ENCODE results near the gene FTSJ3. TPM values are rescaled to one million over a fixed set of nuclear protein-coding genes. Genes with fewer than 3 reads are reported as not detected.

The FTSJ3 gene
- total and polyA plus RNA-seq, 2 of the 13 experiments (the other 11 are each of a cell fraction or from before 2014, with no cell fraction given), result 26.0 to 64.2 TPM

DNA sequence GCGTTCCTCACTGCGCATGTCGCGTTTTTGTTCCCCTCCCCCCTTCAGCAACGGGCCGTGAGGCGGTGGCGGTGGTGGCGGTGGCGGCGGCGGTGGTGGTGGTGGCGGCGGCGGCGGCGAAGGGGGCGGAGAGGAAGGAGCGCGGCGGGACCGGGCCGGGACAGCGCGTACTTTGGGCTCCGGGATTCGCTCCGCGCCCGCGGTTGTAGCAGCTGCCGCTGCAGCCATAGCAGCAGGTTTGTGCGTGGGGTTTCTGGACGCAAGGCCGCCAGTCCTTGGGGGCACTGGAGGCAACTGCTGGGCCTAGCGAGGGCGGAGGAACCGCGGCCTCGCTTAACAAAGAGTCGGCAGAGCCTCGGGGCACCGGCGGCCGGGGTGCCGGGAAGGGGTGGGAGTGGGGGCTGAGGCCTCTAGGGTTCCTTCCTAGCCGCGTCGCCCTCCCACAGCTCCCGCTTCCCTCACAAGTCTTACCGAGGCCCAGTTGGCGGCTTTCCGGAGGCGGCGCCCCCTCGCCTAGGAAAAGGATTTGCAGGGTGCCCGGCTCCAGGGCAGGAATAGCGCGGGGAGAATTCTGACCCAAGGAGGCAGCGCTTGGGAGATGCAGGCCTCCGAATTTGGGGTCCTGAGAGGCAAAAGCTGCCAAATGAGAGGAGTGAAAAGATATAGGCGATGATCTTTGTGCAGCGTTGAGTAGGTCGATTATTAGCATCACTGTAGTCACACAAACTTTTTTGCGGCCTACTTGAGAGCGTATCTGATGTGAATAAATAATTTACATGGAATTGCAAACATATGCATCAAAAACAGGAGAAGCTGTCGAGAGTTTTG is 53.1 kb downstream of the FTSJ3 start, which contains the start of gene DDX42 (continued):
- TF ChIP-seq, protein P1, sequence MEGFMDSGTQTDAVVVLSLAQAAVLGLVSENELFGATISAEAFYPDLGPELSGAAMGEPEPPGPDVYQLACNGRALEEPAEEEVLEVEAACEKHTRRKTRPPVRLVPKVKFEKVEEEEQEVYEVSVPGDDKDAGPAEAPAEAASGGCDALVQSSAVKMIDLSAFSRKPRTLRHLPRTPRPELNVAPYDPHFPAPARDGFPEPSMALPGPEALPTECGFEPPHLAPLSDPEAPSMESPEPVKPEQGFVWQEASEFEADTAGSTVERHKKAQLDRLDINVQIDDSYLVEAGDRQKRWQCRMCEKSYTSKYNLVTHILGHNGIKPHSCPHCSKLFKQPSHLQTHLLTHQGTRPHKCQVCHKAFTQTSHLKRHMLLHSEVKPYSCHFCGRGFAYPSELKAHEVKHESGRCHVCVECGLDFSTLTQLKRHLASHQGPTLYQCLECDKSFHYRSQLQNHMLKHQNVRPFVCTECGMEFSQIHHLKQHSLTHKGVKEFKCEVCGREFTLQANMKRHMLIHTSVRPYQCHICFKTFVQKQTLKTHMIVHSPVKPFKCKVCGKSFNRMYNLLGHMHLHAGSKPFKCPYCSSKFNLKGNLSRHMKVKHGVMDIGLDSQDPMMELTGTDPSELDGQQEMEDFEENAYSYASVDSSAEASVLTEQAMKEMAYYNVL (CRISPR knock-in tag; IDR thresholded peaks at IDR 0.05; ENCODE audit: borderline replicate concordance), result peak; percentile 21; the same call in 1 of the 2 replicates
- peak; percentile 17; the same call in 1 of the 2 replicates for TF ChIP-seq ATF5 (CRISPR knock-in tag; IDR thresholded peaks at IDR 0.05; ENCODE audit: low read depth)
- TF ChIP-seq ZFP90 (CRISPR knock-in tag; IDR thresholded peaks at IDR 0.05; ENCODE audit: borderline replicate concordance), result 0 out of 2 replicates have a peak, but pooled peaks have one; percentile 12
- no peak for TF ChIP-seq ESRRA (CRISPR knock-in tag; IDR thresholded peaks at IDR 0.05; ENCODE audit: low read depth)
- TF ChIP-seq ZNF317 (CRISPR knock-in tag; IDR thresholded peaks at IDR 0.05), result no peak
- TF ChIP-seq, protein P2, sequence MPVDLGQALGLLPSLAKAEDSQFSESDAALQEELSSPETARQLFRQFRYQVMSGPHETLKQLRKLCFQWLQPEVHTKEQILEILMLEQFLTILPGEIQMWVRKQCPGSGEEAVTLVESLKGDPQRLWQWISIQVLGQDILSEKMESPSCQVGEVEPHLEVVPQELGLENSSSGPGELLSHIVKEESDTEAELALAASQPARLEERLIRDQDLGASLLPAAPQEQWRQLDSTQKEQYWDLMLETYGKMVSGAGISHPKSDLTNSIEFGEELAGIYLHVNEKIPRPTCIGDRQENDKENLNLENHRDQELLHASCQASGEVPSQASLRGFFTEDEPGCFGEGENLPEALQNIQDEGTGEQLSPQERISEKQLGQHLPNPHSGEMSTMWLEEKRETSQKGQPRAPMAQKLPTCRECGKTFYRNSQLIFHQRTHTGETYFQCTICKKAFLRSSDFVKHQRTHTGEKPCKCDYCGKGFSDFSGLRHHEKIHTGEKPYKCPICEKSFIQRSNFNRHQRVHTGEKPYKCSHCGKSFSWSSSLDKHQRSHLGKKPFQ (CRISPR knock-in tag; IDR thresholded peaks at IDR 0.05; ENCODE audit: insufficient replicate concordance), result peak; percentile 77
- TF ChIP-seq ZNF598 (CRISPR knock-in tag; IDR thresholded peaks at IDR 0.05; ENCODE audit: borderline replicate concordance), result 0 out of 2 replicates have a peak, but pooled peaks have one; percentile 48
- TF ChIP-seq, protein P3, sequence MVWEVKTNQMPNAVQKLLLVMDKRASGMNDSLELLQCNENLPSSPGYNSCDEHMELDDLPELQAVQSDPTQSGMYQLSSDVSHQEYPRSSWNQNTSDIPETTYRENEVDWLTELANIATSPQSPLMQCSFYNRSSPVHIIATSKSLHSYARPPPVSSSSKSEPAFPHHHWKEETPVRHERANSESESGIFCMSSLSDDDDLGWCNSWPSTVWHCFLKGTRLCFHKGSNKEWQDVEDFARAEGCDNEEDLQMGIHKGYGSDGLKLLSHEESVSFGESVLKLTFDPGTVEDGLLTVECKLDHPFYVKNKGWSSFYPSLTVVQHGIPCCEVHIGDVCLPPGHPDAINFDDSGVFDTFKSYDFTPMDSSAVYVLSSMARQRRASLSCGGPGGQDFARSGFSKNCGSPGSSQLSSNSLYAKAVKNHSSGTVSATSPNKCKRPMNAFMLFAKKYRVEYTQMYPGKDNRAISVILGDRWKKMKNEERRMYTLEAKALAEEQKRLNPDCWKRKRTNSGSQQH (CRISPR knock-in tag; IDR thresholded peaks at IDR 0.05; ENCODE audit: low read depth), result no peak
- TF ChIP-seq GFI1 (CRISPR knock-in tag; IDR thresholded peaks at IDR 0.05; ENCODE audit: borderline replicate concordance), result no peak
- TF ChIP-seq RBFOX2 (IDR thresholded peaks at IDR 0.05; ENCODE audit: low read depth, low read length), result peak; percentile 48
- TF ChIP-seq, protein P4, sequence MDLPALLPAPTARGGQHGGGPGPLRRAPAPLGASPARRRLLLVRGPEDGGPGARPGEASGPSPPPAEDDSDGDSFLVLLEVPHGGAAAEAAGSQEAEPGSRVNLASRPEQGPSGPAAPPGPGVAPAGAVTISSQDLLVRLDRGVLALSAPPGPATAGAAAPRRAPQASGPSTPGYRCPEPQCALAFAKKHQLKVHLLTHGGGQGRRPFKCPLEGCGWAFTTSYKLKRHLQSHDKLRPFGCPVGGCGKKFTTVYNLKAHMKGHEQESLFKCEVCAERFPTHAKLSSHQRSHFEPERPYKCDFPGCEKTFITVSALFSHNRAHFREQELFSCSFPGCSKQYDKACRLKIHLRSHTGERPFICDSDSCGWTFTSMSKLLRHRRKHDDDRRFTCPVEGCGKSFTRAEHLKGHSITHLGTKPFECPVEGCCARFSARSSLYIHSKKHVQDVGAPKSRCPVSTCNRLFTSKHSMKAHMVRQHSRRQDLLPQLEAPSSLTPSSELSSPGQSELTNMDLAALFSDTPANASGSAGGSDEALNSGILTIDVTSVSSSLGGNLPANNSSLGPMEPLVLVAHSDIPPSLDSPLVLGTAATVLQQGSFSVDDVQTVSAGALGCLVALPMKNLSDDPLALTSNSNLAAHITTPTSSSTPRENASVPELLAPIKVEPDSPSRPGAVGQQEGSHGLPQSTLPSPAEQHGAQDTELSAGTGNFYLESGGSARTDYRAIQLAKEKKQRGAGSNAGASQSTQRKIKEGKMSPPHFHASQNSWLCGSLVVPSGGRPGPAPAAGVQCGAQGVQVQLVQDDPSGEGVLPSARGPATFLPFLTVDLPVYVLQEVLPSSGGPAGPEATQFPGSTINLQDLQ (CRISPR knock-in tag; IDR thresholded peaks at IDR 0.05), result 0 out of 2 replicates have a peak, but pooled peaks have one; percentile 56
- TF ChIP-seq SPEN (CRISPR knock-in tag; IDR thresholded peaks at IDR 0.05; ENCODE audit: low read depth), result peak; percentile 51; the same call in 1 of the 2 replicates
- TF ChIP-seq MIER2 (CRISPR knock-in tag; IDR thresholded peaks at IDR 0.05), result 0 out of 2 replicates have a peak, but pooled peaks have one; percentile 31
- peak; percentile 85; the same call in 1 of the 2 replicates for TF ChIP-seq ZNF234 (CRISPR knock-in tag; conservative IDR thresholded peaks at IDR 0.05)
- TF ChIP-seq SALL1 (CRISPR knock-in tag; IDR thresholded peaks at IDR 0.05), result no peak; the same call in 1 of the 2 replicates
- peak; percentile 80 for TF ChIP-seq ZNF446 (CRISPR knock-in tag; IDR thresholded peaks at IDR 0.05)
- peak; percentile 78 for TF ChIP-seq ZNF83 (CRISPR knock-in tag; IDR thresholded peaks at IDR 0.05; ENCODE audit: borderline replicate concordance)
- TF ChIP-seq SYNCRIP (IDR thresholded peaks at IDR 0.05; ENCODE audit: insufficient read depth, low read depth, low read length), result no peak
- peak; percentile 80; the same call in 1 of the 2 replicates for TF ChIP-seq ZNF768 (CRISPR knock-in tag; IDR thresholded peaks at IDR 0.05)

Data from HepG2 (cell line).